Activated CD4-positive, alpha-beta T cell treated with anti-CD3 and anti-CD28 coated beads for 36 hours (primary cell): ENCODE measurements around the gene WDR70. TPM values are rescaled to one million over a fixed set of nuclear protein-coding genes. Genes with fewer than 3 reads are reported as not detected.

ENCODE experiments used
- ATAC-seq: fragments of 200-7000 bp; cut with Tn5 transposase; one replicate; pipeline ENCODE4 v1.10.0; 2021; ENCODE audit warnings: mild to moderate bottlenecking, moderate library complexity
- CTCF ChIA-PET: fragments of 350-600 bp; sonication (Branson Sonifier 250); formaldehyde crosslinking; loops from one replicate; lab custom pipeline; 2021; ENCODE audit warnings: antibody characterized with exemption; lab: Charles Lee
- POLR2A ChIA-PET: fragments of 350-600 bp; sonication (Branson Sonifier 250); formaldehyde crosslinking; loops from one replicate; lab custom pipeline; 2021; ENCODE audit warnings: antibody characterized with exemption, inconsistent platforms; lab: Charles Lee
- DNase-seq: peaks from one replicate; pipeline ENCODE4 v3.0.0-alpha.2; 2020
- H3K27ac Mint-ChIP-seq: one replicate; pipeline ENCODE4 v1.8.0; 2021; ENCODE audit warnings: mixed read lengths
- H3K27me3 Mint-ChIP-seq: one replicate; pipeline ENCODE4 v1.8.0; 2021; ENCODE audit warnings: mixed read lengths
- H3K36me3 Mint-ChIP-seq: one replicate; pipeline ENCODE4 v1.8.0; 2021; ENCODE audit warnings: low read depth, mixed read lengths
- H3K4me1 Mint-ChIP-seq: one replicate; pipeline ENCODE4 v1.8.0; 2021; ENCODE audit warnings: mixed read lengths
- H3K4me3 Mint-ChIP-seq: one replicate; pipeline ENCODE4 v1.8.0; 2021; ENCODE audit warnings: mild to moderate bottlenecking, moderate library complexity, mixed read lengths
- H3K9me3 Mint-ChIP-seq: one replicate; pipeline ENCODE4 v1.8.0; 2021; ENCODE audit warnings: low read depth, mixed read lengths
- intact Hi-C, 2 experiments: fragments of 100-400 bp; cut with DNase I in 1 of 2; cut with micrococcal nuclease in 1 of 2; formaldehyde crosslinking; loops; one replicate each; pipeline versions ENCODE4 v1.14.2 to v1.15.1; 2022 to 2024; cut with DNase I, micrococcal nuclease
- total RNA-seq, 2 experiments: library from RNA; stranded (reverse); gene quantifications; one replicate each; pipeline ENCODE4 v1.2.3, GENCODE V29; 2021

The WDR70 gene
- total RNA-seq, 2 experiments from 2014 or later, result 33.6 to 38.3 TPM

DNA sequence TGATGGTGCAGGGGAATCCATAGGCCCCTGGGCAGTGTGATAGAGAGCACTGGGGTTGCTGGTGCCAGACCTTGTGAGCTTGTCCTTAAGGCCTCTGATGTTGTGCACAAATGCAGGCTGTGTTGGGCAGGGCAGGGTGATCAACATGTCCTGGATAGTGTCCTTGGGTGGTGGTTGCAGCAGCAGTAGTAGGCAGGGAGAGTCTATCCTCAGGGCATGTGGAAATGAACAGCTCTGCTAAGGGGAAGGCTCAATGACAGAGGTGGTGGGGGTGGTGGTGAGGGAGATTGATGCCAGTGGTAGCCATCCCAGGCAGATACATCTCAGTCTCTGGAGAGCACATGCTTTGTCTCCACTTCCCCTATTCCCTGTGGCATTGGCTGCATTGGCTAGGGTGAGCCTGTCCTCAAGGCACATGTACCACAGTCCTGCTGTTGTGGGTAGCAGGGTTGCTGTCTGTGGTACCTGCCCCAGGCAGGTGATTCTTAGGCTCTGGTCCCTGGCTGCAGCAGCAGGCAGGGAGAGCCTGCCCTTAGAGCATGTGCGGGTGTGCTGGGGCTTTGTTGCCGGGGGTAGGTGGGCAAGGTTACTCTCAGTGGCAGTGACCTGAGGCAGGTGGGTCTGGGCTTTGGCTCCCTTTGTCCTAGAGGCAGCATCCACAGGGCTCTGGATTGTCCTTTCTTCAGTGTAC lies 111.1 kb downstream of the WDR70 start:
- no peak overlapping the region for H3K27ac Mint-ChIP-seq
- no peak overlapping the region for H3K4me3 Mint-ChIP-seq
- no peak for DNase-seq
- H3K27me3 Mint-ChIP-seq, result no peaks in the 10 kb centered on the region
- intact Hi-C loops, result no loop called here
- ATAC-seq, result no peak
- ChIA-PET CTCF (no interaction called here), POLR2A (no interaction called here)
- no peaks in the 10 kb centered on the region for H3K4me1 Mint-ChIP-seq
- peaks cover 43% of the 10 kb centered on the region for H3K36me3 Mint-ChIP-seq
- peaks cover 14% of the 10 kb centered on the region for H3K9me3 Mint-ChIP-seq

DNA sequence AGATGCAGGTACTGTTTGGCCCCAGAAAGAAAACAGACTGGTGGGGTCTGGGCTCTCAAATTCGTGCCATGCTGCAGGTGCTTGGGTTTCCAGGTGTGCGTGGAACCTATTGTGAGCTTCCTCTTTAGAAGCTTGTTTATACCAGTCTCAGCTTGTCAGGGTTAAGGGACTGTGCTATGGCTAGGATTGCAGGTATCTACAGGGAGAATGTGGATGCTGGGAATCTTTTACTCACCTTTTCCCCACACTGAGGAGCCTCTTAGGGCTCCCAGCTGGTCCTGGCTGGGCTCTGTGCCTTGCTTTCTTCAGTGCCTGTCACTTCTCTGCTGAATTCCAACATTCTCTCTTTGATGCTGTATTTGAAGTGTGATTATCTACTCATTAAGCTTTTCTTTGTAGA lies 111.8 kb downstream of the WDR70 start:
- H3K9me3 Mint-ChIP-seq, result peaks cover 14% of the 10 kb centered on the region
- ChIA-PET CTCF (interaction anchor here (0.7 kb wide), 1 partner anchor 23 kb away, joined by 3 read pairs; no protein-coding TSS in a partner anchor), POLR2A (no interaction called here)
- ATAC-seq (no peak), DNase-seq (no peak)
- peaks cover 44% of the 10 kb centered on the region for H3K36me3 Mint-ChIP-seq
- no peak overlapping the region for H3K4me3 Mint-ChIP-seq
- H3K27me3 Mint-ChIP-seq, result no peaks in the 10 kb centered on the region
- no peaks in the 10 kb centered on the region for H3K4me1 Mint-ChIP-seq
- no peak overlapping the region for H3K27ac Mint-ChIP-seq
- intact Hi-C loops, result no loop called here

DNA sequence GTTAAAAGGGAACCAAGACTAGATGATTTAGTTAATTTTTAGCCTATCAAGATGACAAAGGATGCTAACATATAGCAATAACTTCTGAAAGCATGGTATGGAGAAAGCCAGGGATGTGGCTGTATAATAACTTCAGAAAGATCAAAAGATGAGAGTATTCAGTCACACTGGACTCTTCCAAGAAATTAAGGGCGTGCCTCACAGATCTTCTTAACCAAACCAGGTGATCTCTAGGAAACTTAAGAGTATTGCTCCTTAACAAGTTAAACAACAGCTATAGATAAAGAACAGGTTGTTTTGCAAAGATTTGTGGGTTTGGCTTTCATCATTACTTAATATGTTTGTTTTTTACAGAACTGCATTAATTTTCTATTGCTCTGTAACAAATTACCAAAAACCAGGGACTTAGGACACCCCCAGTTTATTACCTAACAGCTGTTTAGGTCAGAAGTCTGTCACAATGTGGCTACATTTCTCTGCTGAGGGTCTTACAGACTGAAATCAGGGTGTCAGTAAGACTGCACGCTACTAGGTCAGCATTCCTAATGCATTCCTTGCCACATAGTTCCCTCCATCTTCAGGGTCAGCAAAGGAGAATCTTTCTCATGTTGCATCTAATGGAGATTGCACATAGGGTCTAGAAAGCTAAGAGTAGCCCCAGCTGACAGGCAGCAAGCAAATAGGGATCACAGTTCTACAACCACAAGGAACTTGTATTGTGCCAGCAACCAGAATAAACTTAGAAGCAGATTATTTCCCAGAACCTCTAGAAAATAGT lies 113.8 kb downstream of the WDR70 start:
- Mint-ChIP-seq H3K27ac (no peak overlapping the region), H3K4me1 (no peaks in the 10 kb centered on the region), H3K36me3 (peaks cover 32% of the 10 kb centered on the region), H3K9me3 (peaks cover 11% of the 10 kb centered on the region), H3K27me3 (no peaks in the 10 kb centered on the region), H3K4me3 (no peak overlapping the region)
- ATAC-seq, result no peak
- intact Hi-C loops, result no loop called here
- CTCF ChIA-PET, result interaction anchor here (0.7 to 1.2 kb wide), 2 partner anchors 17 to 689 kb away, joined by 3 read pairs; no protein-coding TSS in a partner anchor
- POLR2A ChIA-PET, result no interaction called here
- DNase-seq, result no peak

DNA sequence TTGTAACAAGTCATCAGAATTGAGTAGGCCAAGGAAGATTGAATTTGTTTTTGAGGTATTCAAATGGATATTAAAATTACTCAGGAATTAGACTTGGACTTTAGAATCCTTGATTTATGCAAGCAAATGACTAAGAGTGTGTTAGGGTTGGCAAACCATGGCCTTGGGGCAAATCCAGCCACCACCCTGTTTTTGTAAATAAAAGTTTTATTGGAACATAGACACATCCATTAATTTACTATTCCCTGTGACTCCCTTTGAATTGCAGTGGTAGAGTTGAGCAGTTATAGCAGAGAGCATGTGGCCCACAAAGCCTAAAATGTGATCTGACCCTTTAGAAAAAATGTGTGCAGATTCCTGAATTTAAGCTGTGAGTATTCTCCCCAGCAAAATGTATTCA lies 115.6 kb downstream of the WDR70 start:
- no peak for ATAC-seq
- H3K4me3 Mint-ChIP-seq, result no peak overlapping the region

DNA sequence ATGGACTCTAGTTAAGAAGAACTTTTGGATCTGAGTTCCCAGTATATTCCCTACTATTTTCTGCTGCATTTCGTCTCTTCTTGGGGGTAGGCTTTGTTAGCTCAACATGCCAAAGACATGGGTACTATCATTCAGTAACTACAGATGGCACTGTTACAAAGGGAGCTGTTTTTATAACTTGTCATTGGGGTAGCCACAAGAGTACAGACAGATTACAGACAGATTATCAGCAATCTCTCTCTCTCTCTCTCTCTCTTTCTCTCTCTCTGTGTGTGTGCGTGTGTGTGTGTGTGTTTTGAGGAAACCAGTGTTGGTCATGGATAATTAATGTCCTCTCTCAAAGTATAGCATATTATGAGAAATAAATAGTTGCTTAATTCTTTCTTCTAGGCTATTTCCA lies 116.1 kb downstream of the WDR70 start:
- intact Hi-C loops, result no loop called here
- ATAC-seq (no peak), DNase-seq (no peak)
- H3K36me3 Mint-ChIP-seq, result peaks cover 38% of the 10 kb centered on the region
- ChIA-PET POLR2A (no interaction called here), CTCF (no interaction called here)
- no peaks in the 10 kb centered on the region for H3K27me3 Mint-ChIP-seq
- H3K27ac Mint-ChIP-seq, result peak overlapping the region; percentile 48
- H3K9me3 Mint-ChIP-seq, result no peaks in the 10 kb centered on the region
- H3K4me1 Mint-ChIP-seq, result no peaks in the 10 kb centered on the region
- H3K4me3 Mint-ChIP-seq, result no peak overlapping the region

More for the DNA sequence above, 115.6 kb downstream of the WDR70 start:
- intact Hi-C loops, result no loop called here
- no peaks in the 10 kb centered on the region for H3K9me3 Mint-ChIP-seq
- ChIA-PET POLR2A (no interaction called here), CTCF (no interaction called here)
- no peaks in the 10 kb centered on the region for H3K27me3 Mint-ChIP-seq
- no peaks in the 10 kb centered on the region for H3K4me1 Mint-ChIP-seq
- peaks cover 35% of the 10 kb centered on the region for H3K36me3 Mint-ChIP-seq
- no peak overlapping the region for H3K27ac Mint-ChIP-seq
- DNase-seq, result no peak

DNA sequence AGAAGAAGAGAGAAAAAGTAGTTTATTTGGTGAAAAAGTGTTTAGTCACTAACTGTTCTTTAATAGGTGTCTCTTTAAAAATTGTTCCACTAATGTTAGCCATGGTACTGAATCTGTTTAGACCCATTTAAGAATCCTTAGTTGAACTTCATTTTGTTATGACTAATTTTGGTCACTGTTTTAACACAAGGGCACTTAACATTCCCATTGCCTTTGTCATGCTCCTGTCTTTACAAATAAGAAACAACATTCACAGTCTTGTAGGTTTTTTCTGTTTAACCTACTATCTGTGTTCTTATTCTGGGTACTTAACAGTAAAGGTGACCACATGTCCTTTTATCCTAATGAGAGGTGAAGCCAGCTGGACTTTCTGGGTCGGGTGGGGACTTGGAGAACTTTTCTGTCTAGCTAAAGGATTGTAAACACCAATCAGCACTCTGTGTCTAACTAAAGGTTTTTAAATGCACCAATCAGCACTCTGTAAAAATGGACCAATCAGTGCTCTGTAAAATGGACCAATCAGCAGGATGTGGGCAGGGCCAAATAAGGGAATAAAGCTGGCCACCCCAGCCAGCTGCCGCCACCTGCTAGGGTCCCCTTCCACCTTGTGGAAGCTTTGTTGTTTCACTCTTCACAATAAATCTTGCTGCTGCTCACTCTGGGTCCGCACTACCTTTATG lies 116.7 kb downstream of the WDR70 start:
- Mint-ChIP-seq H3K9me3 (no peaks in the 10 kb centered on the region), H3K27ac (no peak overlapping the region)
- POLR2A ChIA-PET, result no interaction called here

DNA sequence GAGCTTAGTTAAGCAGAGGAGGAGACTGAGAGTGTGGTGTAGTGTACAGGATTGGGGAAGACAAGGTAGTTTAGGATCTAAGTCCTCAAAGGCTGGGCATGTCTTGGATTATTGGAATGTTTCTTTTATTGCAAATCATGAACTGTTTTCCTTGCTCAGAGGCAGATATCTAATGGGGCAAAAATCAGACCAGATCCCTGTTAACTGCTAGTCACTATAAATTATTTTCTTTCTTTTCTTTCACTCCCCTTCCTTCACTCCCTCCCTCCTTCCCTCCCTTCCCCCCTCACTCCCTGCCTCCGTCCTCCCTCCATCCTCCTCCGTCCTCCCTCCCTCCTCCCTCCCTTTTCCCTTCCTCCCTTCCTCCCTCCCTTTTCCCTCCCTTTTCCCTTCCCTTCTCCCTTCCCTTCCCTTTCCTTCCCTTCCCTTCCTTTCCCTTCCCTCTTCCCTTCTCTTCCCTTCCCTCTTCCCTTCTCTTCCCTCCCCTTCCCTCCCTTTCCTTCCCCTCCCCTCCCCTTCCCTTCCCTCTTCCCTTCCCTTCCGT lies 117.9 kb downstream of the WDR70 start:
- H3K4me3 Mint-ChIP-seq, result no peak overlapping the region
- H3K27ac Mint-ChIP-seq, result no peak overlapping the region
- DNase-seq (no peak), ATAC-seq (no peak)
- ChIA-PET CTCF (interaction anchor here (0.7 kb wide), 1 partner anchor 210 kb away, joined by 3 read pairs; no protein-coding TSS in a partner anchor), POLR2A (no interaction called here)
- peaks cover 50% of the 10 kb centered on the region for H3K36me3 Mint-ChIP-seq
- H3K9me3 Mint-ChIP-seq, result no peaks in the 10 kb centered on the region
- no peaks in the 10 kb centered on the region for H3K4me1 Mint-ChIP-seq
- H3K27me3 Mint-ChIP-seq, result no peaks in the 10 kb centered on the region
- intact Hi-C loops, result no loop called here

More for the DNA sequence above, 116.7 kb downstream of the WDR70 start:
- H3K36me3 Mint-ChIP-seq, result peaks cover 41% of the 10 kb centered on the region
- DNase-seq (no peak), ATAC-seq (no peak)
- intact Hi-C loops, result no loop called here
- no peak overlapping the region for H3K4me3 Mint-ChIP-seq
- CTCF ChIA-PET, result no interaction called here
- H3K4me1 Mint-ChIP-seq, result no peaks in the 10 kb centered on the region
- H3K27me3 Mint-ChIP-seq, result no peaks in the 10 kb centered on the region

DNA sequence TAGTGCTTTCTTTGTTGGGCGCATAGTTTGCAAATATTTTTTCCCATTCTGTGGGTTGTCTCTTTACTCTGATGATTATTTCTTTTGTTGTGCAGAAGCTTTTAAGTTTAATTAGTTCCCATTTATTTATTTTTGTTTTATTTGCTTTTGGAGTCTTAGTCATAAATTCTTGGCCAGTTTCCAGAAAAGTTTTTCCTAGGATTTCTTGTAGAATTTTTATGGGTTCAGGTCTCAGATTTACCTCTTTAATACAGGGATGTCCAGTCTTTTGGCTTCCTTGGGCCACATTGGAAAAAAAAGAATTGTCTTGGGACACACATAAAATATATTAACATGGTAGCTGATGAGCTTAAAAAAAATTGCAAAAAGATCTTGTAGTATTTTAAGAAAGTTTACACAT lies 122.0 kb downstream of the WDR70 start:
- Mint-ChIP-seq H3K27ac (no peak overlapping the region), H3K4me3 (no peak overlapping the region), H3K4me1 (no peaks in the 10 kb centered on the region), H3K36me3 (peaks cover 63% of the 10 kb centered on the region), H3K9me3 (no peaks in the 10 kb centered on the region), H3K27me3 (no peaks in the 10 kb centered on the region)
- DNase-seq (no peak), ATAC-seq (no peak)
- CTCF ChIA-PET, result interaction anchor here (0.6 kb wide), 1 partner anchor 140 kb away, joined by 4 read pairs; no protein-coding TSS in a partner anchor
- intact Hi-C loops, result no loop called here
- POLR2A ChIA-PET, result no interaction called here

DNA sequence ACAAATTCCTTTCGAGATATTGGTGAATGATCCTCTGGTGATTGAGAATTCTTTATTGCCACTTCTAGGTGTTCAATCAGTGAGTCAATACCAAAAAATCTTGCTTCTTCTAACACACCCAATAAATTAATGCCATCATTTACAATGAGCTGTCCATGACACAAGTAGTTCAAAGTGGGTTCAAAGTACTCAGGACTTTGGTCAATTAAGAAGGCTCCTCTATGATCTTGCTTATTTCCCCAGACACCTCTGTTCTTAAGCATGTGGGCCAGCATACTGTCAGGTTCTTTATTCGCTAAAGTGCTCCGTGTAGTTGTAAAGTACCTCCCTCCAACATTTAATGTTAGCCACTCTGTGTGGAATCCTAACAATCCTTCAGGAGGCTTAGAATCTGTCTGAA lies 127.1 kb downstream of the WDR70 start:
- ChIA-PET CTCF (no interaction called here), POLR2A (no interaction called here)
- Mint-ChIP-seq H3K9me3 (no peaks in the 10 kb centered on the region), H3K4me1 (no peaks in the 10 kb centered on the region), H3K27ac (no peak overlapping the region), H3K36me3 (peaks cover 47% of the 10 kb centered on the region), H3K27me3 (no peaks in the 10 kb centered on the region), H3K4me3 (no peak overlapping the region)
- intact Hi-C loops, result no loop called here
- ATAC-seq (no peak), DNase-seq (no peak)

DNA sequence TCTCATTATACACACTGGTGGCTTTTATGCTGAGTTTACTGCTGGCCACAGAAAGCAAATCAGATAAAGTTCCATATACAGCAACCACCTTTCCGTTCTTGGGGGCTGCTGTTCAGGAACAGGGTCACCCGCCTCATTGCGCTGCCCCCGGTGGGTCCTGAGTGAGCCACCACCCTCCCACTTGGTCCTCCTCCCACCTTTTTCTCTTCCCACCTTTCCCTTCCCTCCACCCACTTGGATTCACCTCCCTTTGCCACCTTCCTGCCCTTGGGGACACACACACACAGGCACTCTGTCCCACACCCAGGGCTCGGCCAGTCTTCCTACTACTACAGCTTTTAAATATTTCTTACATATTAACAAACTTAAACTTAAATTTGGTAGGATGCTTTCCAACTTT lies 127.6 kb downstream of the WDR70 start:
- Mint-ChIP-seq H3K36me3 (peaks cover 43% of the 10 kb centered on the region), H3K4me1 (no peaks in the 10 kb centered on the region), H3K9me3 (no peaks in the 10 kb centered on the region), H3K27ac (no peak overlapping the region), H3K27me3 (no peaks in the 10 kb centered on the region), H3K4me3 (no peak overlapping the region)
- ChIA-PET POLR2A (no interaction called here), CTCF (no interaction called here)
- ATAC-seq (no peak), DNase-seq (no peak)
- intact Hi-C loops, result no loop called here

DNA sequence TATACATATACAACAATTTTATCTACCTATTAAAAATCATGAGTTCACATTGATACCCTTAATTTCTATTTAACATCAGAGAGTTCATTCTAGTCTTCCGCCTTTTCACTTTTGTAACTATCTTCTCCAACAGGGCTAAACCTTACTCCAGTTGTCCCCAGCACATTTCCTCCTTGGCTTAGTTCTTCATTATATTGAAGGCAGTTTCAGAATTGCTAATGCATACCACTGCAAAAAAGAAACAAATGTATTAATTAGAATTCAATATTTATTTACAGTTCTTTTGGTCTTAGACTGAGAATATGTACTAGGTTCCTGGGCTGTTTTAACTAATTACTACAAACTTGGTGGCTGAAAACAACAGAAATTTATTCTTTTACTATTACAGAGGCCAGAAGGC lies 132.5 kb downstream of the WDR70 start:
- H3K27me3 Mint-ChIP-seq, result no peaks in the 10 kb centered on the region
- H3K9me3 Mint-ChIP-seq, result no peaks in the 10 kb centered on the region
- no peak overlapping the region for H3K4me3 Mint-ChIP-seq
- CTCF ChIA-PET, result interaction anchor here (0.6 to 0.7 kb wide), 2 partner anchors 62 to 1401 kb away, joined by 3 to 4 read pairs; no protein-coding TSS in a partner anchor
- peaks cover 23% of the 10 kb centered on the region for H3K36me3 Mint-ChIP-seq
- ATAC-seq, result no peak
- H3K27ac Mint-ChIP-seq, result no peak overlapping the region
- POLR2A ChIA-PET, result no interaction called here
- intact Hi-C loops, result no loop called here
- no peaks in the 10 kb centered on the region for H3K4me1 Mint-ChIP-seq
- DNase-seq, result no peak
